ENCODE results near the gene PDPK1.
"Not testable (repeated sequence)": the region's sequence is repeated elsewhere in the genome, so short reads cannot be mapped to it uniquely, and the experiment has no call there.

Gene PDPK1

DNA sequence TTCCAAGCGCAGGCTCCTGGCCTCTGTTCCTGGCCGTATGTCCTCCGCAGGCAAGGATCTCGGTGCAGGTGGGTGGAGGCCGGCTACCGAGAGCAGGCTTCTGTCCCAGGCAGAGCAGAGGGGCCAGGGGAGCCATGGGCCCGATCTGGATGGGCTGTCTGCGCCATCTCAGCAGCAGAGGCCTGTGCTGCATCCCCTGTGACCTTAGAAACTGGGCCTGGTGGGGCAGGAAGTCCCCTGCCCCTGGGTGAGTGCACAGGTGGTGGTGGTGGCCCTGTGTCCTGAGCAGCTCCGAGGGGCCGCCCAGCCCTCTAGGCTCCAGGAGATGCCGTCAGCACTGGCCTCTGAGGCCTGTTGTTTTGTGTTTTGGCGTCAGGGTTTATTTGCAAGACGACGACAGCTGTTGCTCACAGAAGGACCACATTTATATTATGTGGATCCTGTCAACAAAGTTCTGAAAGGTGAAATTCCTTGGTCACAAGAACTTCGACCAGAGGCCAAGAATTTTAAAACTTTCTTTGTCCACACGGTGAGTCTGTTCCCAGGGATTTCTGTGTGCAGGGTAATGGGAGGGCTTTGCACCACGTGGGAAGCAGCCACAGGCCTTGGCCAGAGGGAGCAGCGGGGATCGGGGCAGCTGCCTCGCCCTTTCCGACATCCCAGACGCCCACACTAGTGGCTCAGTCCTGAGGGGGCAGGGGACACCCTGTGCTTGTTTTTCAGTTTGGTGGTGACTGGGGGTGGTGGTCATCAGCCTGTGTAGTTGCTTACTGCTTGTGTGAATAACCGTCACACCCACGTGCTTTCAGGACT is 59.1 kb downstream of the PDPK1 start:
- DNase-seq (ENCODE audit: low read depth), result no peak
- in situ Hi-C loops (cut with HindIII; ENCODE audit: low sequenced_read_pairs), result no loop called here
- TF ChIP-seq CTCF (IDR thresholded peaks at IDR 0.05; ENCODE audit: low read depth, low read length, missing control alignments), result no peak
- no peak overlapping the region for H3K4me3 ChIP-seq (ENCODE audit: low read depth, low read length)

DNA sequence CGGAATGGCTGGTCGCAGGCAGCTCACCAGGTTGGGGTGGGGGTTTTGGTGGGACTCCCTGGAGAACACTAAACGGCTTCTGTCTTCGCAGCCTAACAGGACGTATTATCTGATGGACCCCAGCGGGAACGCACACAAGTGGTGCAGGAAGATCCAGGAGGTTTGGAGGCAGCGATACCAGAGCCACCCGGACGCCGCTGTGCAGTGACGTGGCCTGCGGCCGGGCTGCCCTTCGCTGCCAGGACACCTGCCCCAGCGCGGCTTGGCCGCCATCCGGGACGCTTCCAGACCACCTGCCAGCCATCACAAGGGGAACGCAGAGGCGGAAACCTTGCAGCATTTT is 59.7 kb downstream of the PDPK1 start:
- H3K4me3 ChIP-seq (ENCODE audit: low read depth, low read length), result no peak overlapping the region
- TF ChIP-seq CTCF (IDR thresholded peaks at IDR 0.05; ENCODE audit: low read depth, low read length, missing control alignments), result no peak
- DNase-seq (ENCODE audit: low read depth), result no peak
- in situ Hi-C loops (cut with HindIII; ENCODE audit: low sequenced_read_pairs), result no loop called here

- in situ Hi-C loops (cut with HindIII; ENCODE audit: low sequenced_read_pairs), result no loop called here
- no peak for DNase-seq (ENCODE audit: low read depth)
- H3K4me3 ChIP-seq (ENCODE audit: low read depth, low read length), result no peak overlapping the region
- no peak for TF ChIP-seq CTCF (IDR thresholded peaks at IDR 0.05; ENCODE audit: low read depth, low read length, missing control alignments)
Observed at GRCh38 chr16:2598133-2598641, 60.4 kb downstream of the PDPK1 start.

- H3K4me3 ChIP-seq (ENCODE audit: low read depth, low read length), result no peak overlapping the region
- no peak for DNase-seq (ENCODE audit: low read depth)
- in situ Hi-C loops (cut with HindIII; ENCODE audit: low sequenced_read_pairs), result no loop called here
- TF ChIP-seq CTCF (IDR thresholded peaks at IDR 0.05; ENCODE audit: low read depth, low read length, missing control alignments), result no peak
Observed at GRCh38 chr16:2598723-2599122, 60.9 kb downstream of the PDPK1 start.

DNA sequence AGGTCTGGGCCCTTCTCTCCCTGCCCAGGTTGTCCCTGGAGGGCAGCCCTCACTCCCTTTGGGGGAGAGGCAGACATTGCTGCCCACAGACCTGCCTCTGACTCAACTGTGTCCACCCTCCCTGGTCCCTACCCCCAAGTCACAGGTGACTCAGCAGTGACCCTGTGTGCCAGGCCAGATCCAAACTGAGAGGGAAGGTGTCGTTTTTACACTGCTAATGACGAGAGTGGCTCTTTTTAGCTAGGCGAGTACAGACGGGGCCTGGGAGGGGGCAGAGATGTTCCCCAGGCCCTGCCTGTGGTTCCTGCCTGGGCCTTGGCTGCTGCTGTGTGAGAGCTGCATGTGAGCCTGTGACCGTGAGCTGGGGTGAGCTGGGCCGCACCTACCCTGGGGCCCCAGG is 61.3 kb downstream of the PDPK1 start:
- H3K4me3 ChIP-seq (ENCODE audit: low read depth, low read length); DNase-seq (ENCODE audit: low read depth); in situ Hi-C loops (cut with HindIII; ENCODE audit: low sequenced_read_pairs): not testable (repeated sequence)

DNA sequence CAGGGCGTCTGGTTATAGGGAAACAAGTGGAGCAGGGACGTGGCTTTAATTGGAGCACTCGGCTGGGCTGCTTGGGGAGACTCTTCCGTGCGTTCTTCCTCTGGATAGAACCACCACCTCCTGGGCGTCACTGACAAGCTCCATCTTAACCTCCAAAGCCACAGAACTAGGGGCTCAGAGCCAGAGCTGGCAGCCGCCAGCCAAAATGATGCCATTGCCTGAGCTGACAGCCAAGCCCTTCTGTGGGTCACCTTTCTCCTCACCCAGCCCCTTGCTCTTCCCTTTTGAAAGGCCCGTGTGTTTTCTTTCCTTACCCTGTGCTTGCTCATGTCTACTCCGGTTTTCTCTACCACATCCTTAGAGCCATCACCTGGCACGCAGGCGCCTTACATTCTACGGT is 62.0 kb downstream of the PDPK1 start:
- H3K4me3 ChIP-seq (ENCODE audit: low read depth, low read length); DNase-seq (ENCODE audit: low read depth); in situ Hi-C loops (cut with HindIII; ENCODE audit: low sequenced_read_pairs): not testable (repeated sequence)

GRCh38 chr16:2601301-2602025 is 63.6 kb downstream of the PDPK1 start:
- H3K4me3 ChIP-seq (ENCODE audit: low read depth, low read length); in situ Hi-C loops (cut with HindIII; ENCODE audit: low sequenced_read_pairs); DNase-seq (ENCODE audit: low read depth): not testable (repeated sequence)

- H3K4me3 ChIP-seq (ENCODE audit: low read depth, low read length); in situ Hi-C loops (cut with HindIII; ENCODE audit: low sequenced_read_pairs); DNase-seq (ENCODE audit: low read depth): not testable (repeated sequence)
Observed at GRCh38 chr16:2602175-2602574, 64.4 kb downstream of the PDPK1 start.

All from astrocyte of the cerebellum (primary cell).